ENCODE data around the gene SCTR. TPM values are rescaled to one million over a fixed set of nuclear protein-coding genes. Genes with fewer than 3 reads are reported as not detected.

The SCTR gene
- total RNA-seq, 1 experiment from 2014 or later: not detected

- Histone ChIP-seq H4K20me1 (ENCODE audit: low read length) (no peaks in the 10 kb centered on the region), H3K4me1 (ENCODE audit: insufficient read depth, low read length) (0 out of 2 replicates have a peak, but pooled peaks cover 4% of the 10 kb centered on the region), H3K9me3 (ENCODE audit: low read length) (no peaks in the 10 kb centered on the region), H3K4me2 (ENCODE audit: low read length) (no peak overlapping the region), H3K27me3 (ENCODE audit: low read length) (no peaks in the 10 kb centered on the region), H3K9ac (ENCODE audit: low read length) (no peak overlapping the region), H2AFZ (ENCODE audit: low read length) (no peak overlapping the region), H3K9me2 (replicated peaks; ENCODE audit: low read length) (no peaks in the 10 kb centered on the region), H3K4me3 (ENCODE audit: low read length) (no peak overlapping the region), H3F3A (ENCODE audit: low read length, unreplicated experiment) (no peaks in the 10 kb centered on the region), H3K27ac (ENCODE audit: low read length) (no peak overlapping the region), H3K36me3 (ENCODE audit: low read depth, low read length) (no peaks in the 10 kb centered on the region), H3K79me2 (ENCODE audit: low read length) (no peaks in the 10 kb centered on the region)
- intact Hi-C loops (cut with micrococcal nuclease): no loop called here
- no TSS peak for BruUV-seq (replicated peaks)
- no peak for TF ChIP-seq CTCF (conservative IDR thresholded peaks at IDR 0.05; ENCODE audit: low read depth, low read length)
- TF ChIP-seq EZH2 (IDR thresholded peaks at IDR 0.05; ENCODE audit: low read length, unreplicated experiment): no peak
- no peak for TF ChIP-seq EZH2phosphoT487 (IDR thresholded peaks at IDR 0.05; ENCODE audit: borderline replicate concordance, low read length)
- DNase-seq: no peak
- ChIA-PET POLR2A (ENCODE audit: unreplicated experiment) (no interaction called here), CTCF (no interaction called here)
- ATAC-seq: no peak
Measured at GRCh38 chr2:119475225-119475856, 48.9 kb downstream of the SCTR start.

- TF ChIP-seq EZH2phosphoT487 (IDR thresholded peaks at IDR 0.05; ENCODE audit: borderline replicate concordance, low read length): no peak
- no peak for TF ChIP-seq CTCF (conservative IDR thresholded peaks at IDR 0.05; ENCODE audit: low read depth, low read length)
- TF ChIP-seq EZH2 (IDR thresholded peaks at IDR 0.05; ENCODE audit: low read length, unreplicated experiment): no peak
- no peaks in the 10 kb centered on the region for H3K27me3 ChIP-seq (ENCODE audit: low read length)
- H3K4me2 ChIP-seq (ENCODE audit: low read length): no peak overlapping the region
- no peaks in the 10 kb centered on the region for H3K36me3 ChIP-seq (ENCODE audit: low read depth, low read length)
- no peak overlapping the region for H3K4me3 ChIP-seq (ENCODE audit: low read length)
- H3K9me3 ChIP-seq (ENCODE audit: low read length): no peaks in the 10 kb centered on the region
- DNase-seq (no peak), ATAC-seq (no peak)
- intact Hi-C loops (cut with micrococcal nuclease): no loop called here
- H3K27ac ChIP-seq (ENCODE audit: low read length): no peak overlapping the region
- no peak overlapping the region for H2AFZ ChIP-seq (ENCODE audit: low read length)
- H3K4me1 ChIP-seq (ENCODE audit: insufficient read depth, low read length): 0 out of 2 replicates have a peak, but pooled peaks cover 4% of the 10 kb centered on the region
- no TSS peak for BruUV-seq (replicated peaks)
- no peak overlapping the region for H3K9ac ChIP-seq (ENCODE audit: low read length)
- CTCF ChIA-PET: no interaction called here
- H4K20me1 ChIP-seq (ENCODE audit: low read length): no peaks in the 10 kb centered on the region
- no peaks in the 10 kb centered on the region for H3K79me2 ChIP-seq (ENCODE audit: low read length)
- H3K9me2 ChIP-seq (replicated peaks; ENCODE audit: low read length): no peaks in the 10 kb centered on the region
- POLR2A ChIA-PET (ENCODE audit: unreplicated experiment): no interaction called here
- no peaks in the 10 kb centered on the region for H3F3A ChIP-seq (ENCODE audit: low read length, unreplicated experiment)
Measured at GRCh38 chr2:119474371-119475224, 49.7 kb downstream of the SCTR start.
